Measurements from ENCODE around the gene HLA-DOA.

Gene HLA-DOA

DNA sequence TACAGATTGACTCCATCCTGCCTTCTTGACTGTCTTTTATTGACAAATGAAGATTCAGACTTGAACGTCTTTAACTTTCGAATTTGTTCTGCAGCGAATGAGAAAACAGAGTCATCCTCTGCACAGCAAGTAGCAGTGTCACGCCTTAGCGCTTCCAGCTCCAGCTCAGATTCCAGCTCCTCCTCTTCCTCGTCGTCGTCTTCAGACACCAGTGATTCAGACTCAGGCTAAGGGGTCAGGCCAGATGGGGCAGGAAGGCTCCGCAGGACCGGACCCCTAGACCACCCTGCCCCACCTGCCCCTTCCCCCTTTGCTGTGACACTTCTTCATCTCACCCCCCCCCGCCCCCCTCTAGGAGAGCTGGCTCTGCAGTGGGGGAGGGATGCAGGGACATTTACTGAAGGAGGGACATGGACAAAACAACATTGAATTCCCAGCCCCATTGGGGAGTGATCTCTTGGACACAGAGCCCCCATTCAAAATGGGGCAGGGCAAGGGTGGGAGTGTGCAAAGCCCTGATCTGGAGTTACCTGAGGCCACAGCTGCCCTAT lies 28.8 kb downstream of the HLA-DOA start:
- TF ChIP-seq POLR2AphosphoS5 (IDR thresholded peaks at IDR 0.05; ENCODE audit: low read depth, low read length): no peak; the same call in 1 of the 2 replicates
- no peak for TF ChIP-seq TAF1 (IDR thresholded peaks at IDR 0.05; ENCODE audit: borderline replicate concordance, insufficient read depth, low read length)
- no peak for TF ChIP-seq SIN3A (IDR thresholded peaks at IDR 0.05; ENCODE audit: borderline replicate concordance, insufficient read depth, low read length)
- no peak for TF ChIP-seq FOXP2 (optimal IDR thresholded peaks at IDR 0.05; ENCODE audit: borderline replicate concordance, extremely low read depth, extremely low read length, insufficient read depth)
- TF ChIP-seq, protein P1, sequence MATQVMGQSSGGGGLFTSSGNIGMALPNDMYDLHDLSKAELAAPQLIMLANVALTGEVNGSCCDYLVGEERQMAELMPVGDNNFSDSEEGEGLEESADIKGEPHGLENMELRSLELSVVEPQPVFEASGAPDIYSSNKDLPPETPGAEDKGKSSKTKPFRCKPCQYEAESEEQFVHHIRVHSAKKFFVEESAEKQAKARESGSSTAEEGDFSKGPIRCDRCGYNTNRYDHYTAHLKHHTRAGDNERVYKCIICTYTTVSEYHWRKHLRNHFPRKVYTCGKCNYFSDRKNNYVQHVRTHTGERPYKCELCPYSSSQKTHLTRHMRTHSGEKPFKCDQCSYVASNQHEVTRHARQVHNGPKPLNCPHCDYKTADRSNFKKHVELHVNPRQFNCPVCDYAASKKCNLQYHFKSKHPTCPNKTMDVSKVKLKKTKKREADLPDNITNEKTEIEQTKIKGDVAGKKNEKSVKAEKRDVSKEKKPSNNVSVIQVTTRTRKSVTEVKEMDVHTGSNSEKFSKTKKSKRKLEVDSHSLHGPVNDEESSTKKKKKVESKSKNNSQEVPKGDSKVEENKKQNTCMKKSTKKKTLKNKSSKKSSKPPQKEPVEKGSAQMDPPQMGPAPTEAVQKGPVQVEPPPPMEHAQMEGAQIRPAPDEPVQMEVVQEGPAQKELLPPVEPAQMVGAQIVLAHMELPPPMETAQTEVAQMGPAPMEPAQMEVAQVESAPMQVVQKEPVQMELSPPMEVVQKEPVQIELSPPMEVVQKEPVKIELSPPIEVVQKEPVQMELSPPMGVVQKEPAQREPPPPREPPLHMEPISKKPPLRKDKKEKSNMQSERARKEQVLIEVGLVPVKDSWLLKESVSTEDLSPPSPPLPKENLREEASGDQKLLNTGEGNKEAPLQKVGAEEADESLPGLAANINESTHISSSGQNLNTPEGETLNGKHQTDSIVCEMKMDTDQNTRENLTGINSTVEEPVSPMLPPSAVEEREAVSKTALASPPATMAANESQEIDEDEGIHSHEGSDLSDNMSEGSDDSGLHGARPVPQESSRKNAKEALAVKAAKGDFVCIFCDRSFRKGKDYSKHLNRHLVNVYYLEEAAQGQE (IDR thresholded peaks at IDR 0.05; ENCODE audit: insufficient read depth in 1 of 2, low read depth in 2 of 2, low read length in 2 of 2): no peak

DNA sequence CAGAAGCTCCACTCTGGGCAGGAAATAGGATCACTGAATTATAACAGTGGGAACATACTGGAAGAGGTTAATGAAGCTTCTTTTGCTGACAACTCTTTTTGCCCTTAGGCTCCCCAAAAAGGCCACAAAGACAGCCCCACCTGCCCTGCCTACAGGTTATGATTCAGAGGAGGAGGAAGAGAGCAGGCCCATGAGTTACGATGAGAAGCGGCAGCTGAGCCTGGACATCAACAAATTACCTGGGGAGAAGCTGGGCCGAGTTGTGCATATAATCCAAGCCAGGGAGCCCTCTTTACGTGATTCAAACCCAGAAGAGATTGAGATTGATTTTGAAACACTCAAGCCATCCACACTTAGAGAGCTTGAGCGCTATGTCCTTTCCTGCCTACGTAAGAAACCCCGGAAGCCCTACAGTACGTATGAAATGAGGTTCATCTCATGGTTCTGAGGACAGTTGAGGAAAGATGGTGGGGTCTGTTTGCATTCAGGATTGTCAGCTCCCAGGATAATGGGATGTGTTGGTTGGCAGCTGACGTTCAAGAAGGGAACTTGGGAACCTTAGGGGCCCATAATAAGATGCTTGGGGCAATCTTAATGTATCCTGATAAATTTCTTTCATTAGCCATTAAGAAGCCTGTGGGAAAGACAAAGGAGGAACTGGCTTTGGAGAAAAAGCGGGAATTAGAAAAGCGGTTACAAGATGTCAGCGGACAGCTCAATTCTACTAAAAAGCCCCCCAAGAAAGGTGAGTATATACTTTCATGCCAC lies 29.5 kb downstream of the HLA-DOA start:
- TF ChIP-seq SIN3A (IDR thresholded peaks at IDR 0.05; ENCODE audit: borderline replicate concordance, insufficient read depth, low read length) (no peak), FOXP2 (optimal IDR thresholded peaks at IDR 0.05; ENCODE audit: borderline replicate concordance, extremely low read depth, extremely low read length, insufficient read depth) (no peak), TAF1 (IDR thresholded peaks at IDR 0.05; ENCODE audit: borderline replicate concordance, insufficient read depth, low read length) (no peak), POLR2AphosphoS5 (IDR thresholded peaks at IDR 0.05; ENCODE audit: low read depth, low read length) (no peak)
- TF ChIP-seq, protein P1 (IDR thresholded peaks at IDR 0.05; ENCODE audit: insufficient read depth in 1 of 2, low read depth in 2 of 2, low read length in 2 of 2): no peak

DNA sequence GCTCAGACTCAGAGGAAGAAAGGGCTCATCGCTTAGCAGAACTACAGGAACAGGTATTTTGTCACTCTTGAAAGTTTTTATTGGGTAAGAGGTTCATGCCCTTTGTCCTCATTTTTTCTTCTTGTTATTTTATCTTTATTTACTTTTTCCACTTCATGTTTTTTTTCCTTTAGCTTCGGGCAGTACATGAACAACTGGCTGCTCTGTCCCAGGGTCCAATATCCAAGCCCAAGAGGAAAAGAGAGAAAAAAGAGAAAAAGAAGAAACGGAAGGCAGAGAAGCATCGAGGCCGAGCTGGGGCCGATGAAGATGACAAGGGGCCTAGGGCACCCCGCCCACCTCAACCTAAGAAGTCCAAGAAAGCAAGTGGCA lies 31.5 kb downstream of the HLA-DOA start:
- no peak for TF ChIP-seq TAF1 (IDR thresholded peaks at IDR 0.05; ENCODE audit: borderline replicate concordance, insufficient read depth, low read length)
- no peak for TF ChIP-seq FOXP2 (optimal IDR thresholded peaks at IDR 0.05; ENCODE audit: borderline replicate concordance, extremely low read depth, extremely low read length, insufficient read depth)
- TF ChIP-seq POLR2AphosphoS5 (IDR thresholded peaks at IDR 0.05; ENCODE audit: low read depth, low read length): no peak
- TF ChIP-seq SIN3A (IDR thresholded peaks at IDR 0.05; ENCODE audit: borderline replicate concordance, insufficient read depth, low read length): no peak
- TF ChIP-seq, protein P1 (IDR thresholded peaks at IDR 0.05; ENCODE audit: insufficient read depth in 1 of 2, low read depth in 2 of 2, low read length in 2 of 2): no peak

DNA sequence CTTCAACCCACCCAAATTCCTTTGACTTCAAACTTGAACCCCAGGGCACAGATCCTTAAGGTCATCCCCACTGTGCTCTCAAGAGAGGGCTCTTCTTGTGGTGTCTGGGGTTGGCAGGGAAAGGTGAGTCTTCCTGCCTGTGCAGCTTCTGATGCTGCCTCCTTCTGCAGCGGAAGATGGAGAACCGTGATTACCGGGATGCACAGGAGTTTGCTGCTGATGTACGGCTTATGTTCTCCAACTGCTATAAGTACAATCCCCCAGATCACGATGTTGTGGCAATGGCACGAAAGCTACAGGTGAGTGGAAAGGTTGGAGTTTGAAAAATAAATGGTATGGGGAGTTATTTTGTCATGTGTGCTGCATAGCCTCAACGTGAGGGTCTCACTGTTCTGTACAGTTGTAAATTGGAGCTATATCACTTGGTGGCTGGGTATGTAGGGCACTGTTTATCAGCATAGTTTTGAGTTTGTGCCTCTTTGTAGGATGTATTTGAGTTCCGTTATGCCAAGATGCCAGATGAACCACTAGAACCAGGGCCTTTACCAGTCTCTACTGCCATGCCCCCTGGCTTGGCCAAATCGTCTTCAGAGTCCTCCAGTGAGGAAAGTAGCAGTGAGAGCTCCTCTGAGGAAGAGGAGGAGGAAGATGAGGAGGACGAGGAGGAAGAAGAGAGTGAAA lies 32.0 kb downstream of the HLA-DOA start:
- TF ChIP-seq TAF1 (IDR thresholded peaks at IDR 0.05; ENCODE audit: borderline replicate concordance, insufficient read depth, low read length) (no peak), FOXP2 (optimal IDR thresholded peaks at IDR 0.05; ENCODE audit: borderline replicate concordance, extremely low read depth, extremely low read length, insufficient read depth) (no peak), POLR2AphosphoS5 (IDR thresholded peaks at IDR 0.05; ENCODE audit: low read depth, low read length) (no peak; the same call in none of the 2 replicates), SIN3A (IDR thresholded peaks at IDR 0.05; ENCODE audit: borderline replicate concordance, insufficient read depth, low read length) (no peak)
- TF ChIP-seq, protein P1 (IDR thresholded peaks at IDR 0.05; ENCODE audit: insufficient read depth in 1 of 2, low read depth in 2 of 2, low read length in 2 of 2): no peak

All from PFSK-1 (cell line).